NCI-H1694 treated with DMSO at 0.1 percent for 48 hours (cell line): ENCODE results near the gene EXOC6B.

Experiments used
- DNase-seq: peaks from one replicate; lab custom pipeline; 2025; lab: John Stamatoyannopoulos, UW

Gene EXOC6B

DNA sequence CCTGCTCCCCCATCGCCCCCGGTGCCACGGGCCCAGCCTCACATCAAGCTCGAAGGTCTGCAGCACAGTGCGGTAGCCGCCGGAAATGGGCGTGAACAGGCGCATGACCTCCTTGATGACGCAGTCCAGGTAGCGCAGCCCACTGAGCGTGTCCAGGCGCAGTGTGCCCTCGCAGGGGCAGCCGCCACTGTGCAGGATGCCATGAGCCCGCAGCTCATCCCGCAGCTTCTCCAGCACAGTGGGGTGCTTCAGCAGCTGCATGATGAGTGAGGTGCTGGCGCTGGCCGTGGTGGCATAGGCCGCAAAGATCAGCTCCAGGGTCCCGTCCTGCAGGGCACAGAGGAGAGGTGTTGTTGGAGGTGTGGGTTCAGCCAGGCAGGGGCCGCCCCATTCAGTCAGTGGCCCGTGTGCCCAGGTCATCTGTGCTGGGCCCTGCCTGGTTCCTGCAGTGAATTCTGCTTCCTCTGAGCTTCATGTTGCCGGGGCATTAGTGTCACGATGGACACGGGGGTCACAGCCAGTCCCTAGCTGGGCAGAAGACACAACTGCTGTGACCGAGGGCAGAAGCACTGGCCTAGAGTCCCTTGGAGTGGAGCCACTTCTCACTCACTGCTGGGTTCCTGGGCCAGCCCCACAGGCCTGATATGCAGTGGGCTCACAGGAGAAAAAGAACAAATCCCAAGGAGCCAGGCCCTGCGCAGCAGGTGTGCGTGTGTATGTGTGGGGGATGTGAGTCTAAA lies 692.7 kb downstream of the EXOC6B start:
- no peak for DNase-seq

DNA sequence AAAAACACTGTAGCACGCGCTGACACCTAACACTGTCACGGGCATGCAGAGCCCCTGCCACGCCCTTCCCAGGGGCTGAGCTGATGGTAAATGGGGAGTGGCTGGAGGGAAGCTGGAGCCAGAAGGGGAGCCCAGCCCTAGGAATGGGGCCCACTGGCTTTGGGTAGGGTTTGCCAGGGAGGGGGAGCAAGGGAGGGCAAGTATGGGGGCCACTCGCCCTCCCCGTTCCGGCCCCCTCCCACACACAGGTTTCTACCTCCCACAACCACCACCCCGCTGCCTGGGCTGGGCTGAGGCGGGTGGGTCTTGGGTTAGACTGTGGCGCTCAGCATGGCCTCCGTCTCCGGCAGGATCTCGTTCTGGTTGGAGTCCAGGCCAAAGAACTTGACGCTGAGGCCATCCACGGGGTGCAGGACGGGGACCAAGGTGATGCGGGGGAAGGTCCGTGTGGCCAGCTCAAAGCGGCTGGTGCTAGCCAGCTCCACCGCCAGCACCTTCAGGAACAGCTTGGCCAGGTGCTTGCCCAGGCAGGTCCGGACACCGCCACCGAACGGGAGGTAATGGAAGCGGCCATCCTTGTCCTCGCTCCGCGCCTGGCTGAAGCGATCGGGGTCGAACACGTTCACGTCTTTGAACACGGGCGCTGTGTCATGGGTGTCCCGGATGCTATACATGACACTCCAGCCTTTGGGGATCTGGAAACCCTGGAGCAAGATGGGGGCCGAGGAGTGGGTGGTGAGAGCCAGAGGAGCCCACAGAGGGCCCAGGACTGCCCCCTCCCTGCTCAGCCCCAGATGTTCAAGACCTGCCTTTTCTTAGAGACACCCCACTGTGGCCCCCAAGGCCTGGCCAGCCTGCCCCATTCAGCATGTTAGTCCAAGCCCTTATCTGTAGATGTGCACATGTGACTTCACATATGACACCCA lies 693.7 kb downstream of the EXOC6B start:
- no peak for DNase-seq

DNA sequence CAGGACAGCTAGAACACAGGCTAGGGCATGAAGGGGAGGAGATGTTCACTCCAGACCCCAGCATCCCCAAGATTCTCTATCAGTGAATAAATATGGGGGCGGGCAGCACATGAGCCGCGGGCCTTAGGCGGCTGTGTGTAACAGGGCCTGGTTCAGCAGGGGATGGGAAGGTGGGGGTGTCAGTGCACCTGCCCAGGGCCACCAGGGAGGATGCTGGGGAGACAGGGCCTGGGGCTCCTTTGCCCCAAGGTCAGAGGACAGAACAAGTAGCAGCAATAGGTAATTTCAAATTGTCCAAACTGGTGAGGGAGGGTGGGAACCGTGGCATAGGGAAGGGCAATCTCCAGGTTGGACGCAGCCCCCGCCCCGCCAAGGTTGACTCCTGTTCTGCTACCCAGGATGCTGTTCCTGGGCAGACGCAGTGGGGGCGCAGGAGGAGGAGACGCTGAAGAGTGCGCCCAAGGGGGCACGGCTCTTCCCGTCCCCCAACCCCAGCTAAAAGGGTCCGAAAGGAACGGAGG lies 694.4 kb downstream of the EXOC6B start:
- no peak for DNase-seq

DNA sequence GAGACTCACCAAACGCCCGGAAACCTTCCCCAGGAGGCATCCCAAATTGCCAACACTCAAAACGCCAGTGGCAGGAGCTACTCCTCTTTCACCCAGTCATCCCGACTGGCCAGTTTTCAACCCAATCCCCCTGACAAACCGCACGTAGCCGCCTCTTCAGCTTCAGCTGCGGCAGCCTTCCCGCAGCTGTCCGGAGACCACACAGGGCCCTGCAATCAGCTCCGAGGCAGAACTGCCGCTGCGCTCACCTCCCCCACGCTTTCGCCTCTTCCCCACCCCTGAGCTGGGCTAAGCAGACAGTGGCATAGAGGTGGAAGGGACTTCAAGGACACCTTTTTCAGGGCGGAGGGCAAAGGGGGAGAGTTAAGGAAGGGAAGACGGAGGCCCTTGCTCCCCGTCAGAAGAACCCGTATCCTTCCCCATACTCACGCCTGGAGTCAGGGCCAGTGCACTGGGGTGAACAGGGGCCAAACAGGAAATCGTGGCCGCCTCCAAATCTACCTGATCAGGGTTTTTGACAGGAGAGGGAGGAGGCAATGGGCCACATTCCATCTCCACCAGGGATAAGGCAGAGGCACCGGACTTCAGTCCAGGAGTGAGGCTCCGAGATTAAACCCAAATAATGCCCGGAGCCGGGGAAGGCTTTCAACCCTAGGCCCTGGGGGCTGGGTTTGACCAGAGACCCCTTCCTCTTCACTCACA lies 695.0 kb downstream of the EXOC6B start:
- no peak for DNase-seq

DNA sequence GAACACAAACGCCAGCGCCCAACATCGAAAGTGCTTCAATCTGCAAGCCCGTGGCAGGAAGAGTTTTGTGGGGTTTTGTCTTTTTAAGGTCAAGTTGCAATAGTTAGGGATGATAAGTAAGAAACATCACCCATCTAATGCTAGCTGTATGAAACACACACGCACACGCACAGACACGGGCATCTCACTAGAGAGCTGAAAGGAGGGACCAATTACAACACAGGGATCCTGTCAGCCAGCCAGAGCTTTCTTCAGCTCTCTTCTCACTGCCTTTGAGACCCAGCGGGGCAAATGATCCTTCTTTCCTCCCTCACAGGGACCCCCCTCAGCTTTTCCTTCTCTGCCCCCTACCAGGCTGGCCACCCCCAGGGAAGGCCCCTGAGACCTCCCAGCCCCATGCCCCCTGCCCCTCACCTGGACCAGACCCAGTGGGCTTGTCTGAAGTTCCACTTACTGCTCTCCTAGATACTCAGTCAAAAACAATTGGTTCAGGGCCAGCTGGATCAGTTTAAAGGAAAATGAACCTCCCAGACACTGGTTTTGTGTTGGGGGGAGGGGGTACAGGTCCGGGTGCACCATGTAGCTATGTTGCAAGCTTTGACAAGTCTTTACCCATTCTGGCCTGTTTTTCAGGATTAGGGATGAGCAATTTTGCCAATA lies 696.0 kb downstream of the EXOC6B start:
- no peak for DNase-seq

DNA sequence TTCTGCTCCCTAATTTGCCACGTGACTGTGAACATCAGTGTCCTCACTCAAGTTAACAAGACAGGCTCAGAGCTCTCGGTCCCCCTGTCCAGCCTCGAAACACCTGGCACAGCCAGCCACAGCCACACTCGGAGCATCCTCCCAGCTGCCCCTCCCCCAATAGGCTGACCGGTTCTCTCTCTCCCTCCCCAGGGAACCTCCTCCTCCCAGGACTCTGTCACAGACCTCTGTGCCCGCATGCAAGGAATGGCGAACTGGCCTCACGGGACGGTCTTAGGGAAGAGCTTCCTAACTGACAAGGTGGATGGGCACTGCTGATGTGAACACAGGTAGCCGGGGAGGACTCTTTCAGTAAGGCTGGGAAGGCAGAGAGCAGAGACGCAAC lies 697.0 kb downstream of the EXOC6B start:
- no peak for DNase-seq

DNA sequence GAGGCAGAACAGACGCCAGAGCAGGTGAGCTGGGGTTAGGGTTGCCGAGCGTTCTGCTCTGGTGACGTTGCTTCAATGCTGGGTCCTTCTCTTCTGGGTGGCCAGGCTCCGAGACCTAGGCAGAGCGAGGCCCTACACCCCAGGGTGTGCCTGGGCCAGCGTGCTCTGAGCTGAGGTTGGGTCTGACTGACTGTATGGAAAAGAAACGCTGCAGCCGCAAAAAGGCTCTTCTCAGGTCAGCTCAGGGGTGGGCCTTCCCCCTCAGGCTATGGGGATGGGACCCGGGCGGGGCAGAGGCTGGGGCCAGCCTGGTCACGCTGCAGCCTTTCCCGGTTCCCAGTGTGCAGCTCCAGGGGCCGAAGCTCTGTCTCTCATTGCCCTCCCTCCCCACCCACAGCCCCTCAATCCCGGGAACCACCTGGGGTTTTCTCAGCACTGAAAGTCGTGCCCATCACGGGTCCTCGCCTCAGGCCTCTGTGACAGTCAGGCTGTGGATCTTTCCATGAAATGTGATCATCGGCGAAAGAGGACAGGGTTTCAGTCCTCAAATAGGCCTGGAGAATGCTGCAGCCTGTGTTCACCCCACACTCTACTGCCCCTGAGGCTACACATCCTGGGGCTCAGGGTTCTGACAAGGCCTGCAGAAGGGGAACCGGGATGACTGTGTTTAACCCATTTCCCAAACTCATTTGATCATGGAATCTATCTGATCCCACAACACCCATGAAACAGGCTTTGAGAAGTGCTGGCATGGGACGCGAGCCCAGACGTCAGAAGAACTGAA lies 697.6 kb downstream of the EXOC6B start:
- DNase-seq, result no peak

DNA sequence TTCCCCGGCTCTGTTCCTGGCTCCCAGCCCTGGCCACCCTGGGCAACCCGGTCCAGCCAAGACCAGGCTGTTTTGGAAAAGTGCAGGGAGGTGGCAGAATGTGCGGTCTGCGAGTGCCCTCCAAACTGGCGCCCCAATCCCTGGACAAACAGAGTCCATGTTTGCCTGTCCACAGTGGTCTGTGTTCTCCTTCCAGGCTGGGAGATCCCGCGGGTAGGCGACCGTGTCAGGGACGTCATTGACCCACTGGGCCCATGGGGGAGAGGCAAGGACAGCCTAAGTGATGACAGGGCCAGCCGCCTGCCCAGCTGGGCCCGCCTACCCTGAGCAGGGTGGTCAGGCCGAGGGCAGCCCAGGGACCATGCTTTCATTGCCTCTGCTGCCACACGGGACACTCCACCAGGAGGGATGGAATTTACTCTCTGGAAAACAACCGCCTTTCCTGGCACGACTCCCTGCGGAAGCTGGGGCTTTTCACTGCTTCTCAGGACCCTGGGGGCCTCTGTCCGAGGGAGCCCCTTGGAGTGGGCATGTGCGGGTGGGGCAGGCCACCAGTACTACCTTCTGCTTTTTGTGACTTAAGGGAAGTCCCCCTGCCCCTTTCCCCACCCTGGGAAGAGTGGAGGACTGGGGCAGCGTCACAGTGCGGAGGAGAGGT lies 698.3 kb downstream of the EXOC6B start:
- no peak for DNase-seq

DNA sequence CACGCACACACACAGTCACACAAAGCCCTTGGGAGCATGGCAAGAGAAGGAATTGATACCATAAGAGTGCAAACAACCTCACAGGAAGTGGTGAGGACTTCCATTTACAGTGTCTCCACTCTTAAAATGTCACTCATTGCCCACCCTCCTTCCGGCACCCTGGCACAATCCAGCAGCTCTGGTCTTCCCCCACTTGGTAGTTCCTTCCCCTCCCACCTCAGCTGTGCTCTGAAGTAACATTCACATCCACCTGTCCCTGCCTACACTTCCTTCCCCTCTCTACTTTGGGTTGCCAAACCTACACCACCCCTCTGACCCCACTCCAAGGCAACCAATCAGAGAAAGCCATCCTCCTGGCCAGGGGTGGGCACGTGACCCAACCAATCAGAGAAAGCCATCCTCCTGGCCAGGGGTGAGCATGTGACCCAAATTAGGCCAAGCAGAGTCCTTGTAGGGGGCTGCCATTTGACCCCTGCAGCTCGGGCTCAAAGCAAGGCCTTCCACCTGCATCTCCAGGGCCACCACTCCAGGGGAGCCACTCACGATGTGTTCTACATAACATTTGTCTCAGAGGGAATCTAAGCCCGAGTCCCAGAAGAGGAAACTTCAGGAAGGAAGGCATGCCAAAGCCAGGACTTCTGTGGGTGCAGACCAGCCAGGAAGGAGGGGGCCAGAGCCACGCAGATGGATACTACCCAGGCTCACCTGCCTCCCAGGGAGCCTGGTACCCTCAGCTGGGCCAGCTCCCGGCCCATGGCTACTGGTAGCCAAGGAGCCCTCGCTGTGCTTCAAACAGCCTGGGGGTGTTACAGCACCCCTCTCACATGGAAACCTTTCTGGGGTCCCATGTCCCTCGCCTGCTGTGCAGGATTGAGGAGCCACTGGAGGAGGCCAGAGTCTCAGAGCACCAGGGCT lies 699.4 kb downstream of the EXOC6B start:
- no peak for DNase-seq
